ENCODE results near the gene SNX15.
A peak's percentile ranks its signal among the peaks of the same experiment; 100 is the strongest.

SNX15 gene

DNA sequence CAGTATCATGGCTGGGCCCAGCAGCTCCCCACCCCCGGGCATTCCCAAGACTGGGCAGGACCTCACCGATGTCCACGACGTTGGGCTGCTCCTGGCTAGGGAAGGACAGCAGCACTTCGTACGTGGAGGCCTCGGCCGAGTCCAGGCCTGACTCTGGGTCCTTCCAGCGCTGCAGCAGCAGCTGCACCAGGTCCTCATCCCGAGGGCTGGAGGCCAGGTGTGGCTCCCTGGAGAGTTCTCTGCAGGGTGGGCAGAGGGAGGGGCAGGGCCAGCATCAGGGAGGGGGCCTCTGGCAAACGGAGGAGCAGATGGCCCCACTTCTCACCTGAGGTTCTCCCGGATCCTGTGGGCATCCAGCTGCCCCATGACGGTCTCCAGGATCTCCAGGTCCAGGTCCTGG is 30.8 kb downstream of the SNX15 start:
- FAIRE-seq, result no peak

DNA sequence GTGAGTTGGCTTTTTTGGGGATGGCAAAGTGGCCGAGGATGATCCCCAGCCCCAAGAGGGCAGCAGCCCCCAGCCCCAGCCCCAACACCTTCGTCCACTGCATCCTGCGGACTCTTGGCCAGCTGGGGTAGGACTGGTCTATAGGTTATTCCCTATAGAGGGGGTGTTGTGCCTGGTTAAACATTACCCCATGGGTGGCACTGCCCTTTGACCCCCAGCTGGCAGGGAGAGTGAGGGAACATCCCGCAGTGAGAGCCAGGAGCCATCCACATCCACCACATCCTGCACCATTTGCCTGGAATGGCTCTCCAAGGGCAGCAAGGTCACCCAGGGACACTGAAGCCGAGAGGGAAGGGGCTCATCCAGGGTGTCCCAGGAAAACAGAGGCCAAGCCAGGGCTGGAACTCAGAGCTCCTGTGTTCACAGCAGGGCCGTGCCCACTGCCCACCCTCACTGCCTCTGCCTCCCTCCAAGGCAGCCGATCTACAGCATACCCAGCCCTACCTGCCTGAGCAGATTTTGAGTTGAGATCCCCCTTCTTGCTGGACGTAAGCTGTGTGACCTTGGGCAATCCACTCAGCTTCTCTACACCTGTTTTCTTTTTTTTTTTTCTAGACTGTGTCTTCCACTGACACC is 31.3 kb downstream of the SNX15 start, which contains the start of gene NAALADL1:
Gene NAALADL1 (minus strand): TSS at position 135 of the 636 bp plus-strand sequence. CDS start 32 bp downstream, at position 103.
- FAIRE-seq, result no peak

DNA sequence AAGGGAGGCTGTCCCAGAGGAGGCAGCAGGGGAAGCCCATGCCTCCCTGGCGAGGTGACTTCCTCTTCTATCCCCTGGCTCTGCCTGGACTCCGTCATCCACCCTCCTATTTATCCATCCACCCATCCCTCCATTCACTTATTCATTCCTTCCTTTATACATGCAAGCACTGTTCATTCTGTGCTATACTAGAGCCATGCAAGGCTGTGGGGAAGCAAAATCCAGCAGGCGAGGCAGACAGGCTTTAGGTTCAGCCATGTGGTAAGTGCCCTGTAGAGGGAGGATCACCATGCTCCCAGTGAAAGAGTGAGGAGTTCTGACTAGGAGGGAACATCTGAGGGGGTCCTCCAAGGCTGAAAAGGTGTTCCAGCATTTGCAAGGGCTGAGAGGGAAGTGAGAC is 32.3 kb downstream of the SNX15 start:
- no peak for FAIRE-seq

DNA sequence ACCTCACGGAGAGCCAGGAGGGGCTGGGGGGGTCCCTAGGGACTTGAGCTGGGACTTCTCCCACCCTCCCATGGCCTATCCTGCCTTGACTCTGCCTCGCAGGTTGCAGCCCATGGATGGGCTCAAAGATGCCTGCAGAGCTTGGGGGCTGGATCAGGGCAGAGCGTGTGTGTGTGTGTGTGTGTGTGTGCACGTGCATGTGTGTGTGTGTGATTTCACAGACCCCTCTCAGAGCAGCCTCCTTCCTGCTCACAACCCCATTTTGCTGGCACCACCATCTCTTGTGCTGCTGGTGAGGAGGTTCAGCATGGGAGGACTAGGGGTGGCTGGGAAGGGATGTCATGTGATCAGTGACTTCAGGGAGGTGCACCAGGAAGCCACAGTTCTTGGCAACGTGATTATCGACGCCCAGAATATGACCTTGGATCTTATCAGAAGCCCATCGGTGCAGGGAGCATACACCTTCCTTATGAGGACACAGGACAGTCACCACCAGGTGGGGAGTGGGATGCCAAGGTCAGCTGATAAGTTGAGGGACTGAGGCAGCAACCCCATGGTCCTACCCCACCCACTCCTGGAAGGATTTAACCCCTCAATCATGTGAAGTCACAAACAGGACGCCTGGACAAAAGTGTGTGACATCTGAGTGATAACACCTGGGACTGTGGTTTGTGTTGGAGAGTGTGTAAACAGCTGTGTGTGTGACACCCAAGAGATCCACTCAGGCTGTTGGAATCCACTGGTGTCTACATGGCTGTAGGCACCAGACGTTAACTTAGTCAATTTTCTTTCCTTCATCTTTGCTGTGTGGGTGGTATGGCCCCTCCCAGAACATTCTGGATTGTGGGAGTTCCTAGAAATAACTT is 33.0 kb downstream of the SNX15 start:
- FAIRE-seq, result no peak

DNA sequence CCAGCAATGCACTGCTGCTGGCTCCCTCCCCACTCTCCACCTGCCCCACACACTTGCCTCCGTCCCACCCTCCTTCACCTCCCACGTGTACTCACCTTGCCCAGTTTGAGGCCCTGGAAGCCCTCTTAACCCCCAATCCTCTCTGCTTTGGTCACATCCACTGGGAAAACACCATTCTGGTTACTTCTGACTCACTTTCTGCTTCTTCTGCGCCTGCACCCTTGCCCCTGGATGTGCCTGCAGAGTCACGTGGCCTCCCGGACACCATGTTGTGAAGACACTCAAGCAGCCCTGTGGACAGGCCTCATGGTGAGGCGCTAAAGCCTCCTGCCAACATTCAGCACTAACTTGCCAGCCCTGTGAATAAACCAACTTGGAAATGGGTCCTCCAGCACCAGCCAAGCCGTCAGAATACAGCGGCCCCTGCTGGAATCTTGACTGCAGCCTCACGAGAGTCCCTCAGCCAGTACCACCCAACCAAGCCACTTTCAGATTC is 33.7 kb downstream of the SNX15 start:
- FAIRE-seq, result no peak

DNA sequence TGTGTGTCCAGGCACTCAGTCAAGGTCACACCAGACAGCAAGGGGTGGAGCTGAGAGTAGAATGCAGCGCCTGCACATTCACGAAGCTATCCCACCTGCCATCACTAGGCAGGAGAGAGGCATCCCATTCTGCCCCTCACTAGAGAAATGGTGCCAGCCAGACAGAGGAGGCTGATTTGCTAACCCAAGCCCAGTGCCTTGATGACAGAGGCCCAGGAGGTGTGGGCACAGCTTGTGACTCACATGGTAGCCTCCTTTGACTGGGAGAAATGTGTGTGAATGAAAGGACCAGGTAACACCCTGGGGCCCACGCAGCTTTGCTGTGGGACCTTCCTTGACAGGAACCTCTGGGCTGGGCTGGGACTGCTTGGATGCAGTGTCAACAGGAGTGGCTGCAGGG is 36.3 kb downstream of the SNX15 start:
- no peak for FAIRE-seq

DNA sequence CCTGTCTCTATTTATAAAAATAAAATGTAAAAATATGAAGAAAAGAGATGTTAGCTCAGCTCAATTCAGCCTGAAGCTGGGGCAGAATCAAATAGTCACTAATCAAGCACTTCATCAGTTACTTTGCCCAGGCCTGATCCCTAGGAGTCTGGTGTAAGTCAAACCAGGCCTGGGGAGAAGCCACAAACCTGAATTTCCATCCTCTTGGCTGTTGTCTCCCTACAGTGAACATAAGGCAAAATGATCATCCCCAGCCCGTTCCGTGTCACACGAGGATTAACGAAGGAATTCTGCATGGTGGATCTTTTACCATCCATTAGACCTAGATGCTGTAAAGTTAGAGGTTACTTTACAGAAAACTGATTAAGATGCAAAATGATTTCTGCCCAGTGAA is 37.6 kb downstream of the SNX15 start:
- FAIRE-seq, result no peak

DNA sequence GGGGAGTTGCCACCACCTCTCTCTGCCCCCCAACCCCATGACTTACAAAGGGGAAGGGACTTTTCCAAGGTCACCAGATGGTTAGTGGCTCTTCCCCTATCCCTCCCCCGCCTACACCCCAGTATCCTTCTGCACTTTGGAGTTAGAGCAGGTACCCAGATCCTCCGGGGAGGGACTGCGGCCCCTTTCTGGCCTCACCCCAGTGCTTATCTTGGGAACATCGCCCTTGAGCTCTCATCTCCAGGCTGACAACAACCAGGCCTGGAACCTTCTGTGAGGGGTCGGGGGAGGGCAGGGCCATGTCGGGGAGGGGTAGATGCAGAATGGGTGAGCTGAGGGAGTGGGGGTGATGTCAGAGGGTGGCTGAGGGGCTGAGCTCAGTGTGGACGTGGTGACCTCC is 38.6 kb downstream of the SNX15 start:
- no peak for FAIRE-seq

DNA sequence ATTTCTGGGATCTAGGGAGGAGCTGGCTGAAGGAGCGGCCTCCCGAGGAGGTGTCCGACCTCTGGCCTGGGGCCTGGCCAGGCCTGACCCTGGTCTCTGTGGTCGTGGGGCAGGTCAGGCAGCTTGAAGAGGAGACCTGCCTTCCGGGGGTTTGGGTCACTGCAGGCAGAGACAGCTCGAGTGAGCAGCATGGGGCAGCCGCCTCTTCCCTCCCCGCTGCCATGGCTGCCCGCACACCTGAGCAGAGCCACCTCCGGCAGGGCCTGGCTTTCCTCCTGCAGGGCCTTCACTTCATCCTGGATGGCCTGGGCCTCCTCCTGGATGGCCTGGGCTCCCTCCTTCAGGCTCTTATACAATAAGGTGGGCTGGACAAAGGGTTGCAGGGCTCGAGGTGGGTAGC is 39.1 kb downstream of the SNX15 start:
- no peak for FAIRE-seq

DNA sequence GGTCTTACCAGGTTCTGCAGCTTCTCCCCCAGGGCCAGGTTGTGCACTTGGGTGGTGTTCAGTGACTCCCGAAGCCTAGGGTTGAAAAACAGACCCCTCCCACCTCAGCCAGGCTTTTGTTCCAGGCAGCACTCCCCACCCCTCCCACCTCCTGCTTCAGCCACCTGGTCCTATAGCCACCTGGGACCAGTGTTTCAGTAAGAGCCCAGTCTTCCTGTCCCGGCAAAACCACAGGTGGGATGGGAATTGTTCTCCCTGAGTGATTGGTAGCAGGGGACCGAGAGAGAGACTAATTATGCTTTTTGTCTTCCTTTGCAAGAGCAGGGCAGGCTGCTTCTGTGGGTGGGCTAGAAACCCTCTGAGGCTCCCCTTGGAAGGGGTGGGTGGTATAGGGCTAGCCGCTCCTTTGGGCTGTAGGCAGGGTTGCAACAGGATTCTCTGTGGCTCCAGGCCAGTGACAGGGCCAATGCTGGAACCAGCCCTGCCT is 39.6 kb downstream of the SNX15 start:
- FAIRE-seq, result no peak

DNA sequence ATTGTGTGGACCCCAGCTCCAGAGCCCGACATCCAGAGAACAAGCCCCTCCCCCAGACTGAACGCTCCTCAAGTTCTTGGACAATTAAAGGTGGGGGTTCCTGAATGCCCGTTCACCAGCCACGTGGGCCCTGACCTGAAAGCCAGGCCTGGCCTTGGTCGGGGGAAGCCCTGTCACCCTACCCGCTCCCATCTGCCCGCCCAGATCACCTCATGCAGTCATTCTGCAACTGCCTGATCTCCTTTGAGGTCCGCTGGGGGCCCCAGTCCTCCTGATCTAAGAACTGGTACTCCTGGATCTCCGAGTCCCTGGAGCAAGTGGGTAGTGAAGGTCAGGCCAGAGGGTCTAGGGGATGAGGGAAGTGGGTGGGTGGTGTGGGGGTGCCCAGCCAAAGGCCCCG is 40.2 kb downstream of the SNX15 start:
- FAIRE-seq, result no peak

DNA sequence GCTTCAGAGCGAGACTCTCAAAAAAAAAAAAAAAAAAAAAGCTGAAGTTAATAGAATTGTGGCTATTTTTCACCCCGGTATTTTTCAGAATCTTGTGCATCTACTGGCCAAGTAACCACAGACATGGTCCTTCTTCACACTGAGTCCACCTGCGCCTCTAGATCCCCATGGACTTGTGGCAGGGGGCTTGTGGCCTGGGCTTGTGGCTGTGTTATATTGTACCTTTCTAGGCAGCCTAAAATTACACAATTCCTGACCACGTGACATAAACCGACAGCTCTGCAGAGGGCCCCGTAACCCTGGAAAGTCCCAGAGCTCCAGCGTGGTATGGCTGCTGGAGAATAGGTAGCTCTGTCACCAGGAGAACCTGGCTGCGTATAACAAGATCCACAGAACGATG is 42.0 kb downstream of the SNX15 start:
- no peak for FAIRE-seq

DNA sequence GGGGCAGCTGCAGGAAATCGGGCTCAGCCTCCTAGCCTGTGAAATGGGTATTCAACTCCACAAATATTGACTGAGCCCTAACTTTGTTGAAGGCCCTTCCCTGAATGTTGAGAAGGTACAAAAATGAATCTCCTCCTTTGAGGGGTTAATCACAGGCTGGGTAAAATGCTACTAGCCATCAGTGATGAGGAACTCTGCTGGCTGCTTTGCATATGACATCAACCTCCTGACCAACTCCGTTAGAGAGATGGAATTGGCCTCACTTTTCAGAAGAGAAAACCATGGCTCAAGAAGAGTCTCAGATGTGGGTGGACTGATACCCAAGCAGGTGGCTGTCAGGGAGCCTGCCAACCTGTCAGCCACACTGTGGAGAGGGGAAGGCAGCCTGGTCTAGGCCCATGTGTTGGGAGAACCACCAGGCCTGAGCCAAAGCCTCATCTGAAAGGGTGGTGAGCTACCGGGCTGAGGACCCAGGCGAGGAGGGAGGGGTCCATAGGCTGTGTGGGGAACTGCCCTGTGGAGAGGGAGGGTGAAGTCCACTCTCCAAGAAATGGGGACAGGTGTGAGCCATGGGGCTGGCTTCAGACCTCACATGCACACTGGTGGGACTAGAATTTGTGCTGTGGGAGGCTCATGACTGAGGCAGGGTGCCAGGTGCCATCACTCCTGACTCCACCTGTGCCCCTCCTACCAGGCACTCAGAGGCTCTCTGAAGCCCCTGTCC is 44.8 kb downstream of the SNX15 start:
- FAIRE-seq, result no peak

DNA sequence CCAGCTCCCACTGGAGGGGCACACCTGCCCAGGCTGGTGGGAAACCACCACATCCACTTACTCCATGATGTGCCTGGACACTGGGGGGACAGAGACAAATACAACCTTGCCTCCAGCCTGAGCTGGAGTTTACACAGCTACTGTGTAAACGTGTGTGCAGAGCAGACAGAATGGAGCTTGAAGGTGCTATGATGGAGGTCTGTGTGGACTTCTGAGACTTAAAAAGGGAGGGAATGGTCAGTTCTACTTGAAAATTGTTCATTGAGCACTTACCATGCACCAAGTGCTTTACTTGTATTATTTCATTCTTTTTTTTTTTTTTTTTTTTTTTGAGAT is 45.4 kb downstream of the SNX15 start:
- FAIRE-seq, result no peak

DNA sequence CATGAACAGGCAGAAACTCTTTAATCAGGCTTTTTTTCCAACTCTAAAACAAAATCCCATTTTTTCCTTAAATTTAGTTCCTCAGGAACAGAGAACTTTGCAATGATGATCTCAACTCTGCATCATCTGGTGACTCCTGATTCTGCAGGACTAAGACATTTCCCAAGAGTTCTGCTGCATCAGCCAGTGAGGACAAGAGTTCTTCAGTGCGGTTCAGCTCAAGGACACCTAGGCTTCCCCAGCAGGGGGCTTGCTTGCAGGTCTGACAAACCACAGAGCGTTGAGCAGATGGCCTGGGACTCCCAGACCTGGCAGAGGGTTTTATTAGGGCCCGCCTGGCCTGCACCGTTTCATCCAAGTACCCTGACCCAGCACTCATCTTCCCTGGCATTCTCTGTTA is 50.2 kb downstream of the SNX15 start:
- FAIRE-seq, result no peak

DNA sequence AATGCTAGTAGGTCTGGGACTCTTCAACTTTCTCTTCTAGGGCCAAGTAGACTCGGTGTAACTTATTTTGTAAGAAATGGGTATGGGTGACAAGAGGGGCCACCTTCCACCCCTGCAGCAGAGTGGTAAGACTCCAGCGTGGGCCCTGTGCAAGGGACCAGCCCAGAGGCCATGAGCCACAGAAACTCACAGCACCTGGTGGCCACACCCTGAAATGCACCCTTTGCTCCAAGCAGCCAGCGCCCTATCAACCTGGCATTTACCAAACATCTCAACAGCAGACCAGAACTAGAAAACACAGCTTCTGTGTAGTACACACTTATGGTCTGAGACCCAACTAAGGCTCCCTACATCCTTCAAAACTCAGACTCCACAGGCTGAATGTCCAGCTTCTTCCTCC is 50.9 kb downstream of the SNX15 start:
- no peak for FAIRE-seq

DNA sequence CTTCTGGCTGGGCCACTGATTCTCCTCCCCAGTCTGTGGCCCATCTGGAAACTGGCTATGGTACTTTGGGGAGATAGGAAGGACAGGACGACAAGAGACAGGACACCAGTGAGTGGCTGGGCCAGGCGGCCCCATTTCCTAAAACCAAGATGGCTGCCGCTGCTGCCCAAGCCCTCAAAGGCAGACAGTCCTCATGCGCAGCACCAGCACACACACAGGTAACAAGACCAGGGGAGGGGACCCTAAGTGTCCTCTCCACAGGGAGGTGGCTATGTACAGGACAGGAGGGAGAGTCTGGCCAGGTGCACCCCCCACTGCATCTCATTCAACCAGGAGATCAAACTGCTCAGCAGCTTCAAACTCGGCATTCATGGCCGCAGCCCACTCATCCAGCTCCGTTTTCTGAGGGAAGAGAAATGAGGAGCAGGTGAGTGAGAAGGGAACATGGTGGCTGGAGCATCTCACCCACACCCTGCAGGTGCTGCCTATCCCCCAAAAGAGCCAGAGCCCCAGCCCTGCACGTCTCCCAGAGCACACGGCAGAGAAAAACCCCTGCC is 51.6 kb downstream of the SNX15 start:
- no peak for FAIRE-seq

DNA sequence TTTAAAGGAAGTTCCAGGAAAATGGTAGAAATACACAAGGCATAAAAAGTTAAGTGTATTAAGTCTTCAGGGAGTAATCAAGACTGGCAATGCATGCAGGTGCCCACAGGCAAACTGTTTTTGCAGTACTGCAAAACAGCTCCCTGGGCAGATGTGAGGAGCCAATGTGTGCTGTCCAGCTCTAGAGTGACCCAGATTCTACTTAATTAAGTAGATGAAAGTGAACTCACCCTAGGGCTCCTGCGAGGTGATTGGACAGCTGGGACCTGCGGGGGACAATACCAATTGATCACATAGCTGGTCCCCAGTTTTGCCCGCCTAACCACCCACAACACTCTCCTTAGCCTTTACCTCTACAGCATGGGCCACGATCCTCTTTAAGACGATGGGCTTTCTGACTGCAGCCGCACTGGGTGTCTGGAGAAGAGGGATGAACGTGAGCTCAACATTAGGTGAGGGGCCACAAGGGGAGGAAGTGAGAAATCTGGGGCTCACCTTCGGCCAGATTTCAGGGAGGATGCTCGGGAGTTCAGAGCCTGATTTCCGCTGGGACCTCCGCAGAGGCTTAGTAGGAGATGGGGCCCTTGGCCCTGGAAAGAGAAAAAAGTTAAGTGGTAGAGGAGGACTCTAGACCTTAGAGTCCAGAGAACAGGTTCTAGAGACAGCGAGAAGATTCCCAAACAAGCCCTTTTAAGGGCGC is 56.0 kb downstream of the SNX15 start:
- no peak for FAIRE-seq

DNA sequence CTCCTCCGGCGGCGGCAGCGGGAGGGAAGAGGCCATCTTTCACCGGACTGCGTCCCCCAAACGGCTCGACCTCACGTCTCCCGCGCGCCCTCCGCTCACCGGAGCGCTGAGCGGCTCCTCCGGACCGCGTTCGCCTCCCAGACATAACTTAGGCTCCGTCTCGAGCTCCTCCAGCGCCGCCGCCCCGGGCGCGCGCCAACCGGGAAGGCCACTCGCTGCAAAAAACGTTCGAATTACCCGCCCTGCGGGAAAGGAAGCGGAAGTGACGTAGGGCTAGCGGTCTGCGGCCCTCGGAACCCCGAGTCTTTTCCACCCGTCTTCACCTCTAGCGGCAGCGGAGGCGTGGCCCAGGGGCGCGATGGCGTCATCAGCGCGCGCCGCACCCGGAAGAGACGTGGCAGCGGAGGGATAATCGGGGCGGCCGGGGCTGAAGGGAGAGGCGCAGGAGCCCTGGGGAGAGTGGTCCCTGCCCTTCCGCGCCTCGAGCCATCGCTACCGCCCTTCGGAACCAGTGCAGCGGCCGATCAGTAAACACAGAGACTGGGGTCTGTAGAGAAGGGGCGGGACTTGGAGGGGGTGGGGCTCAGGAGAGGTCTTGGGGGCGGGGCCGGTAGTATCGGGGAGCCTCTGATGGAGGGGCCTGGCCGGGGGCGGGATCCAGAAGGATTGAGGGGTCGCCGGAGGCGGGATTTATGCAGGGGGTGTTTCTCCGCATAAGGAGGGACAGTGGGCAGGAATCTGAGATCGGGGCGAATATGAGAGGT is 56.8 kb downstream of the SNX15 start, which contains the start of the genes CDCA5 and ZFPL1:
Gene CDCA5 (minus strand): TSS at position 207 of the 764 bp plus-strand sequence. CDS start 62 bp downstream, at position 145.
Gene ZFPL1 (plus strand): TSS at position 389 of the 764 bp plus-strand sequence. CDS start 477 bp downstream, outside the sequence.
- peak; percentile 83 for FAIRE-seq

DNA sequence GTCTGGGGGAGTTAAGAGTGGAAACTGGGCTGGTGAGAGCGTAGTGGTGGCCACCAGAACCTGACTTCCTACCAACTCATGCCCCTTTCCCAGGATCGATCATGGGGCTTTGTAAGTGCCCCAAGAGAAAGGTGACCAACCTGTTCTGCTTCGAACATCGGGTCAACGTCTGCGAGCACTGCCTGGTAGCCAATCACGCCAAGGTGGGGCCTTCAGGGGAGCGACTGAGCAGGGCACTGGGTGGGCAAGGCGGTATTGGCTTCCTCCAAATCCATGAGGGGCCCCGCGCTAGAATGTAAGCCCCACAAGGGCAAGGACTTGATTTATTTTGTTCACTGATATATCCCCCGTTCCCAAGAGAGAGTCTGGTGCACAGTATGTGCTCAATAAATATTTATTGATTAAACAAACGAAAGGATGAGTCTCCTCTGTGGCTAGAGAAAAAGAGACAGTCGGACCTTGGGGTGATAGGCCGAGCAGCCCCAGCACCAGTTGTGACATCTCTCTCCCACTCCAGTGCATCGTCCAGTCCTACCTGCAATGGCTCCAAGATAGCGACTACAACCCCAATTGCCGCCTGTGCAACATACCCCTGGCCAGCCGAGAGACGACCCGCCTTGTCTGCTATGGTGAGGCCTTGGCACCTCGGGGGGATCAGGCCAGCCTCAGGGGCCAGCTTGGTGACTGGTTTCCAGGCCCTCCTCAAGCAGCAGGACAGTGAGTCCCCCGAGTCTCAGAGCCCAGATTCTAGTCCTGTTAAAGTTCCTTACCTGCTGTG is 57.5 kb downstream of the SNX15 start:
- no peak for FAIRE-seq

DNA sequence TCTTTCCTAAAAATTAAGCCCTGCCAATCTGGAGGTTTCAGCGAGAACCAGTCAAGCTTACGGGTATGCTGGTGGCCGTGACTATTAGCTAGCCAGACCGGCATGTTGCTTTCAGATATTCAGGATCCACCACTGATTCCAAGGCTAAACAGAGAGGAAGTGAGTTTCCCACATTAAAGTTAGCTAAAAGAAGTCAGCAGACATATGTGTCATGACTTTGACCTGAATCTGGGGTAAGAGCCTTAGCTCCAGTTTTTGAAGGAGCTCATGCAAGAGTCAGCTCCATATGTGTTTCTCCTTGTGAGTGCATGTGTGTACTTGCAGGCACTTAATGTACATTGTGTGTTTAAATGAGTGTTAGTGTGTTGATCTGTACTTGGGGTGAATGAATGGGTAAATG is 58.2 kb downstream of the SNX15 start:
- FAIRE-seq, result no peak

Measured in islet of Langerhans (tissue), 1 donor.